Inferior parietal cortex (tissue), 1 donor: ENCODE measurements around the gene PDE6H.

Experiments
- DNase-seq: peaks from one replicate; pipeline ENCODE4 v3.0.0-alpha.2; 2016; ENCODE audit errors: extremely low spot score

PDE6H gene

GRCh38 chr12:15001733-15002382, 29.0 kb downstream of the PDE6H start:
- peak; percentile 36 for DNase-seq

GRCh38 chr12:15004421-15004820, 31.6 kb downstream of the PDE6H start:
- DNase-seq: no peak

- no peak for DNase-seq
Observed at GRCh38 chr12:15005064-15005463, 32.2 kb downstream of the PDE6H start.

- no peak for DNase-seq
Observed at GRCh38 chr12:15007551-15007950, 34.7 kb downstream of the PDE6H start.

- no peak for DNase-seq
Observed at GRCh38 chr12:15011162-15011561, 38.3 kb downstream of the PDE6H start.

- DNase-seq: no peak
Observed at GRCh38 chr12:15013634-15014179, 40.9 kb downstream of the PDE6H start.

- DNase-seq: no peak
Observed at GRCh38 chr12:15014708-15015107, 41.9 kb downstream of the PDE6H start.

GRCh38 chr12:15015121-15015520, 42.3 kb downstream of the PDE6H start:
- DNase-seq: no peak

GRCh38 chr12:15020156-15020555, 47.3 kb downstream of the PDE6H start:
- DNase-seq: no peak
